Measurements from ENCODE around the gene CCL7. TPM values are rescaled to one million over a fixed set of nuclear protein-coding genes. Genes with fewer than 3 reads are reported as not detected.
A peak's percentile ranks its signal among the peaks of the same experiment; 100 is the strongest.

The CCL7 gene
- polyA plus RNA-seq, 3 donors = 0.25 to 0.38 TPM; not detected in 1

- Histone ChIP-seq H3K4me3 (replicated peaks in 1 of 3; ENCODE audit: low read depth in 2 of 3, low read length in 3 of 3) (no peak overlapping the region), H3K4me2 (replicated peaks; ENCODE audit: extremely low read depth, low read length, poor library complexity, severe bottlenecking) (no peak overlapping the region), H2AFZ (ENCODE audit: insufficient read depth, low read depth, low read length, poor library complexity, severe bottlenecking) (no peak overlapping the region), H3K9me3 (replicated peaks in 1 of 2; ENCODE audit: control insufficient read depth in 1 of 2, insufficient read depth in 1 of 2, low read length in 2 of 2) (no peaks in the 10 kb centered on the region), H3K9ac (ENCODE audit: insufficient read depth, low read length, poor library complexity, severe bottlenecking) (no peak overlapping the region), H3K4me1 (ENCODE audit: control insufficient read depth in 1 of 2, insufficient read depth in 2 of 2, low read length in 2 of 2) (peaks cover 45 to 53% of the 10 kb centered on the region in 2 donors), H3K36me3 (replicated peaks in 1 of 2; ENCODE audit: control insufficient read depth in 1 of 2, insufficient read depth in 2 of 2, low read length in 2 of 2) (no peaks in the 10 kb centered on the region), H3K27ac (ENCODE audit: low read depth in 1 of 2, low read length in 2 of 2) (no peak overlapping the region), H3K27me3 (ENCODE audit: control insufficient read depth in 2 of 2, insufficient read depth in 2 of 2, low read length in 2 of 2) (no peaks in the 10 kb centered on the region), H3K79me2 (ENCODE audit: insufficient read depth, low read length) (no peaks in the 10 kb centered on the region), H4K20me1 (ENCODE audit: insufficient read depth, low read length) (no peaks in the 10 kb centered on the region)
- Mint-ChIP-seq H3K27ac (no peak overlapping the region), H3K36me3 (no peaks in the 10 kb centered on the region), H3K4me1 (peaks cover 63% of the 10 kb centered on the region), H3K27me3 (ENCODE audit: low read depth in 3 of 3) (peaks cover 2 to 3% (median 2%) of the 10 kb centered on the region in 3 donors), H3K9me3 (peaks cover 0 to 3% (median 0%) of the 10 kb centered on the region in 7 donors), H3K4me3 (no peak overlapping the region)
- WGBS (ENCODE audit: insufficient coverage) = no CpG with 5 or more reads among the region's 2 CpGs
- intact Hi-C loops (cut with micrococcal nuclease) = loop anchor here in 1 of 2 donors (5.0 to 10.0 kb wide), 2 partner anchors 63 to 95 kb away; partner anchors contain the start of gene CCL1
- TF ChIP-seq CTCF (IDR thresholded peaks at IDR 0.05) = no peak
- peak in 1 of 3 donors; percentile 31 for DNase-seq
These were observed 32.0 kb downstream of the CCL7 start for GRCh38 chr17:34301986-34302385.

GRCh38 chr17:34302636-34303035, 32.6 kb downstream of the CCL7 start:
- no peak overlapping the region for H3K4me2 ChIP-seq (replicated peaks; ENCODE audit: extremely low read depth, low read length, poor library complexity, severe bottlenecking)
- no peaks in the 10 kb centered on the region for H3K36me3 Mint-ChIP-seq
- no peak overlapping the region for H3K4me3 Mint-ChIP-seq
- H3K36me3 ChIP-seq (replicated peaks in 1 of 2; ENCODE audit: control insufficient read depth in 1 of 2, insufficient read depth in 2 of 2, low read length in 2 of 2) = no peaks in the 10 kb centered on the region
- no CpG with 5 or more reads among the region's 1 CpG for WGBS (ENCODE audit: insufficient coverage)
- H2AFZ ChIP-seq (ENCODE audit: insufficient read depth, low read depth, low read length, poor library complexity, severe bottlenecking) = no peak overlapping the region
- no peaks in the 10 kb centered on the region for H4K20me1 ChIP-seq (ENCODE audit: insufficient read depth, low read length)
- no peaks in the 10 kb centered on the region for H3K79me2 ChIP-seq (ENCODE audit: insufficient read depth, low read length)
- no peaks in the 10 kb centered on the region for H3K9me3 ChIP-seq (replicated peaks in 1 of 2; ENCODE audit: control insufficient read depth in 1 of 2, insufficient read depth in 1 of 2, low read length in 2 of 2)
- peaks cover 69% of the 10 kb centered on the region for H3K4me1 Mint-ChIP-seq
- peaks cover 52 to 59% of the 10 kb centered on the region in 2 donors for H3K4me1 ChIP-seq (ENCODE audit: control insufficient read depth in 1 of 2, insufficient read depth in 2 of 2, low read length in 2 of 2)
- no peak for TF ChIP-seq CTCF (IDR thresholded peaks at IDR 0.05)
- H3K4me3 ChIP-seq (replicated peaks in 1 of 3; ENCODE audit: low read depth in 2 of 3, low read length in 3 of 3) = no peak overlapping the region
- peaks cover 2 to 3% (median 2%) of the 10 kb centered on the region in 3 donors for H3K27me3 Mint-ChIP-seq (ENCODE audit: low read depth in 3 of 3)
- no peak overlapping the region for H3K9ac ChIP-seq (ENCODE audit: insufficient read depth, low read length, poor library complexity, severe bottlenecking)
- DNase-seq = peak in 1 of 3 donors; percentile 37
- H3K9me3 Mint-ChIP-seq = peaks cover 0 to 3% (median 0%) of the 10 kb centered on the region in 7 donors
- intact Hi-C loops (cut with micrococcal nuclease) = loop anchor here in 1 of 2 donors (5.0 to 10.0 kb wide), 2 partner anchors 62 to 95 kb away; partner anchors contain the start of gene CCL1
- H3K27me3 ChIP-seq (ENCODE audit: control insufficient read depth in 2 of 2, insufficient read depth in 2 of 2, low read length in 2 of 2) = no peaks in the 10 kb centered on the region
- no peak overlapping the region for H3K27ac ChIP-seq (ENCODE audit: low read depth in 1 of 2, low read length in 2 of 2)
- peak overlapping the region in 1 of 7 donors; percentile 77 for H3K27ac Mint-ChIP-seq
